Activated naive CD8-positive, alpha-beta T cell (primary cell): Measurements from ENCODE around the gene AGFG1.

Experiments
- H3K27ac Mint-ChIP-seq: one replicate; pipeline ENCODE4 v1.8.0; 2021; ENCODE audit warnings: mixed read lengths
- H3K27me3 Mint-ChIP-seq: one replicate; pipeline ENCODE4 v1.8.0; 2021; ENCODE audit warnings: mixed read lengths
- H3K36me3 Mint-ChIP-seq: one replicate; pipeline ENCODE4 v1.8.0; 2021; ENCODE audit warnings: mixed read lengths
- H3K4me1 Mint-ChIP-seq: one replicate; pipeline ENCODE4 v1.8.0; 2021; ENCODE audit warnings: low read depth, mixed read lengths
- H3K4me3 Mint-ChIP-seq: one replicate; pipeline ENCODE4 v1.8.0; 2021; ENCODE audit warnings: mild to moderate bottlenecking, mixed read lengths
- H3K9me3 Mint-ChIP-seq: one replicate; pipeline ENCODE4 v1.8.0; 2021; ENCODE audit warnings: low read depth, mixed read lengths

The AGFG1 gene

GRCh38 chr2:227471924-227472264 is at the start of gene AGFG1:
AGFG1 (plus strand) TSS chr2:227472156; CDS start chr2:227472422, 266 bp downstream.
- Mint-ChIP-seq H3K36me3 (peaks cover under 1% of the 10 kb centered on the region), H3K27me3 (no peaks in the 10 kb centered on the region), H3K4me3 (peak within 1 kb of the TSS; percentile 96), H3K4me1 (peaks cover 62% of the 10 kb centered on the region), H3K9me3 (no peaks in the 10 kb centered on the region), H3K27ac (peak within 1 kb of the TSS; percentile 90)

GRCh38 chr2:227423656-227424499 is 48.1 kb upstream of the AGFG1 start:
- H3K27me3 Mint-ChIP-seq = no peaks in the 10 kb centered on the region
- H3K4me1 Mint-ChIP-seq = peaks cover 2% of the 10 kb centered on the region
- H3K27ac Mint-ChIP-seq = no peak overlapping the region
- H3K9me3 Mint-ChIP-seq = no peaks in the 10 kb centered on the region
- no peak overlapping the region for H3K4me3 Mint-ChIP-seq
- H3K36me3 Mint-ChIP-seq = no peaks in the 10 kb centered on the region

GRCh38 chr2:227428731-227429285 is 43.1 kb upstream of the AGFG1 start:
- Mint-ChIP-seq H3K36me3 (peaks cover 9% of the 10 kb centered on the region), H3K27ac (no peak overlapping the region), H3K27me3 (no peaks in the 10 kb centered on the region), H3K4me3 (no peak overlapping the region), H3K9me3 (peaks cover 10% of the 10 kb centered on the region), H3K4me1 (peaks cover 2% of the 10 kb centered on the region)

- Mint-ChIP-seq H3K27me3 (no peaks in the 10 kb centered on the region), H3K4me3 (no peak overlapping the region), H3K27ac (no peak overlapping the region), H3K9me3 (peaks cover 10% of the 10 kb centered on the region), H3K36me3 (peaks cover 9% of the 10 kb centered on the region), H3K4me1 (peaks cover 2% of the 10 kb centered on the region)
These were observed 41.3 kb upstream of the AGFG1 start for GRCh38 chr2:227430639-227431038.

GRCh38 chr2:227433171-227433570 is 38.8 kb upstream of the AGFG1 start:
- no peaks in the 10 kb centered on the region for H3K27me3 Mint-ChIP-seq
- H3K27ac Mint-ChIP-seq = no peak overlapping the region
- peaks cover 10% of the 10 kb centered on the region for H3K9me3 Mint-ChIP-seq
- H3K4me3 Mint-ChIP-seq = no peak overlapping the region
- H3K36me3 Mint-ChIP-seq = peaks cover 9% of the 10 kb centered on the region
- H3K4me1 Mint-ChIP-seq = peaks cover 2% of the 10 kb centered on the region

GRCh38 chr2:227436436-227437174 is 35.4 kb upstream of the AGFG1 start:
- Mint-ChIP-seq H3K36me3 (peaks cover 9% of the 10 kb centered on the region), H3K9me3 (peaks cover 10% of the 10 kb centered on the region), H3K4me1 (no peaks in the 10 kb centered on the region), H3K27me3 (no peaks in the 10 kb centered on the region), H3K4me3 (no peak overlapping the region), H3K27ac (no peak overlapping the region)

GRCh38 chr2:227439214-227439613 is 32.7 kb upstream of the AGFG1 start:
- no peaks in the 10 kb centered on the region for H3K4me1 Mint-ChIP-seq
- H3K4me3 Mint-ChIP-seq = no peak overlapping the region
- no peak overlapping the region for H3K27ac Mint-ChIP-seq
- H3K9me3 Mint-ChIP-seq = no peaks in the 10 kb centered on the region
- H3K36me3 Mint-ChIP-seq = no peaks in the 10 kb centered on the region
- H3K27me3 Mint-ChIP-seq = no peaks in the 10 kb centered on the region

GRCh38 chr2:227442639-227443038 is 29.3 kb upstream of the AGFG1 start:
- Mint-ChIP-seq H3K9me3 (no peaks in the 10 kb centered on the region), H3K27ac (no peak overlapping the region), H3K36me3 (no peaks in the 10 kb centered on the region), H3K27me3 (no peaks in the 10 kb centered on the region), H3K4me3 (no peak overlapping the region), H3K4me1 (peaks cover 2% of the 10 kb centered on the region)

GRCh38 chr2:227443889-227444568 is 27.9 kb upstream of the AGFG1 start:
- Mint-ChIP-seq H3K9me3 (no peaks in the 10 kb centered on the region), H3K27ac (no peak overlapping the region), H3K36me3 (no peaks in the 10 kb centered on the region), H3K4me1 (peaks cover 2% of the 10 kb centered on the region), H3K27me3 (no peaks in the 10 kb centered on the region), H3K4me3 (no peak overlapping the region)

- Mint-ChIP-seq H3K4me3 (no peak overlapping the region), H3K4me1 (peaks cover 14% of the 10 kb centered on the region), H3K27ac (no peak overlapping the region)
These were observed 24.4 kb upstream of the AGFG1 start for GRCh38 chr2:227447606-227448005.

GRCh38 chr2:227450311-227450841 is 21.6 kb upstream of the AGFG1 start:
- Mint-ChIP-seq H3K9me3 (no peaks in the 10 kb centered on the region), H3K27ac (no peak overlapping the region), H3K27me3 (peaks cover 1% of the 10 kb centered on the region)

More at GRCh38 chr2:227447606-227448005, 24.4 kb upstream of the AGFG1 start:
- H3K27me3 Mint-ChIP-seq = peaks cover 1% of the 10 kb centered on the region
- H3K36me3 Mint-ChIP-seq = no peaks in the 10 kb centered on the region
- no peaks in the 10 kb centered on the region for H3K9me3 Mint-ChIP-seq

GRCh38 chr2:227450926-227451654 is 20.9 kb upstream of the AGFG1 start:
- Mint-ChIP-seq H3K27ac (peak overlapping the region; percentile 11), H3K4me1 (peaks cover 20% of the 10 kb centered on the region), H3K4me3 (no peak overlapping the region), H3K27me3 (peaks cover 1% of the 10 kb centered on the region), H3K9me3 (no peaks in the 10 kb centered on the region), H3K36me3 (no peaks in the 10 kb centered on the region)

More at GRCh38 chr2:227450311-227450841, 21.6 kb upstream of the AGFG1 start:
- no peak overlapping the region for H3K4me3 Mint-ChIP-seq
- H3K4me1 Mint-ChIP-seq = peaks cover 21% of the 10 kb centered on the region
- no peaks in the 10 kb centered on the region for H3K36me3 Mint-ChIP-seq

GRCh38 chr2:227451655-227451992 is 20.3 kb upstream of the AGFG1 start:
- peaks cover 22% of the 10 kb centered on the region for H3K4me1 Mint-ChIP-seq
- H3K27ac Mint-ChIP-seq = no peak overlapping the region
- H3K27me3 Mint-ChIP-seq = peaks cover 1% of the 10 kb centered on the region
- H3K4me3 Mint-ChIP-seq = no peak overlapping the region
- no peaks in the 10 kb centered on the region for H3K9me3 Mint-ChIP-seq
- H3K36me3 Mint-ChIP-seq = no peaks in the 10 kb centered on the region

GRCh38 chr2:227453810-227454209 is 18.1 kb upstream of the AGFG1 start:
- no peaks in the 10 kb centered on the region for H3K9me3 Mint-ChIP-seq
- peaks cover 1% of the 10 kb centered on the region for H3K27me3 Mint-ChIP-seq
- no peak overlapping the region for H3K27ac Mint-ChIP-seq
- peaks cover 38% of the 10 kb centered on the region for H3K4me1 Mint-ChIP-seq
- H3K4me3 Mint-ChIP-seq = no peak overlapping the region
- no peaks in the 10 kb centered on the region for H3K36me3 Mint-ChIP-seq
